ENCODE results near the gene TFEB. TPM values are rescaled to one million over a fixed set of nuclear protein-coding genes. Genes with fewer than 3 reads are reported as not detected.

Gene TFEB
- total RNA-seq, 1 donor, result 5.1 TPM

DNA sequence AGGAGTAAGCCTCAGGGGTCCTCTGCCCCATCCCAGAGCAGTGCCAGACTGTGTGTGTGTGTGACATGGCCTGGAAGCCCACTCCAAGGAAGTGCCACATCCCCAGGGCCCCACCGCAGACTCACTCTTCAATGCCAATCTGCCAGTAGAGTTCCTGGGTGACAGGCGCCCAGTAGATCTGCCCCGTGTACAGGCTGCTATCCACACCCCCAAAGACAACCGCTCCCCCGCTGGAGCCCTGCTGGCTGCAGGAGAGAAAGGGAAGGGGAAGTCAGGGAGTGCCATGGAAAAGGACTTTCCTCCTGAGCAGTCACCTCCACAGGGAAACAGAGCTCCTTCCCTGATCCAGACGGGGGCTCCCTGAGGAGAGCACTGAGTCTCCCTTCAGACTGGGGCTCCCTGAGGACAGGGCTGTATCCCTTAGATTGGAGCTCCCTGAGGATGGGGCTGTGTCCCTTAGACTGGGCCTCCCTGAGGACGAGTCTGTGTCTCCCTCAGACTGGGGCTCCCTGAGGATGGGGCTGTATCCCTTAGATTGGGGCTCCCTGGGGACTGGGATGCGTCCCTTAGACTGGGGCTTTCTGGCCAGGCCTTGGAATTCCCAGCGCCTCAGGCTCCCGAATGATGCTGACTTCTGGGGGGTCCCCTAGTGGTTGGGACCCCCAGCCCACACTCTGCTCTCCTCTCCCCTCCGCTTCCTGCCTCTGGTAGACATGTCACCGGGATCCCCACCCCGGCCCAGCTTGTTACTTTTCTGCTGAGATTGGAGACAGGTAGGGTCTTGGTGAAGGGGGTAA, 5.2 kb upstream of the TFEB start:
- Histone ChIP-seq H3K4me1 (ENCODE audit: insufficient read depth, low read length) (peaks cover 8% of the 10 kb centered on the region), H3K4me3 (ENCODE audit: insufficient read depth, low read length) (no peak overlapping the region), H3K27me3 (ENCODE audit: insufficient read depth, low read length) (no peaks in the 10 kb centered on the region), H3K36me3 (ENCODE audit: insufficient read depth, low read length) (no peaks in the 10 kb centered on the region), H3K4me2 (ENCODE audit: insufficient read depth, low read length) (no peak overlapping the region), H3K27ac (ENCODE audit: low read depth, low read length) (no peak overlapping the region), H3K9me3 (ENCODE audit: low read depth, low read length) (no peaks in the 10 kb centered on the region), H2AFZ (ENCODE audit: low read length) (no peak overlapping the region), H4K20me1 (ENCODE audit: insufficient read depth, low read length) (no peaks in the 10 kb centered on the region), H3K79me2 (ENCODE audit: insufficient read depth, low read length) (no peaks in the 10 kb centered on the region)
- DNase-seq (ENCODE audit: insufficient read length, low spot score, missing footprints), result peak; percentile 71
- TF ChIP-seq, protein P1, sequence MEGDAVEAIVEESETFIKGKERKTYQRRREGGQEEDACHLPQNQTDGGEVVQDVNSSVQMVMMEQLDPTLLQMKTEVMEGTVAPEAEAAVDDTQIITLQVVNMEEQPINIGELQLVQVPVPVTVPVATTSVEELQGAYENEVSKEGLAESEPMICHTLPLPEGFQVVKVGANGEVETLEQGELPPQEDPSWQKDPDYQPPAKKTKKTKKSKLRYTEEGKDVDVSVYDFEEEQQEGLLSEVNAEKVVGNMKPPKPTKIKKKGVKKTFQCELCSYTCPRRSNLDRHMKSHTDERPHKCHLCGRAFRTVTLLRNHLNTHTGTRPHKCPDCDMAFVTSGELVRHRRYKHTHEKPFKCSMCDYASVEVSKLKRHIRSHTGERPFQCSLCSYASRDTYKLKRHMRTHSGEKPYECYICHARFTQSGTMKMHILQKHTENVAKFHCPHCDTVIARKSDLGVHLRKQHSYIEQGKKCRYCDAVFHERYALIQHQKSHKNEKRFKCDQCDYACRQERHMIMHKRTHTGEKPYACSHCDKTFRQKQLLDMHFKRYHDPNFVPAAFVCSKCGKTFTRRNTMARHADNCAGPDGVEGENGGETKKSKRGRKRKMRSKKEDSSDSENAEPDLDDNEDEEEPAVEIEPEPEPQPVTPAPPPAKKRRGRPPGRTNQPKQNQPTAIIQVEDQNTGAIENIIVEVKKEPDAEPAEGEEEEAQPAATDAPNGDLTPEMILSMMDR (IDR thresholded peaks at IDR 0.05; ENCODE audit: extremely low read depth, low read depth, low read length), result no peak

DNA sequence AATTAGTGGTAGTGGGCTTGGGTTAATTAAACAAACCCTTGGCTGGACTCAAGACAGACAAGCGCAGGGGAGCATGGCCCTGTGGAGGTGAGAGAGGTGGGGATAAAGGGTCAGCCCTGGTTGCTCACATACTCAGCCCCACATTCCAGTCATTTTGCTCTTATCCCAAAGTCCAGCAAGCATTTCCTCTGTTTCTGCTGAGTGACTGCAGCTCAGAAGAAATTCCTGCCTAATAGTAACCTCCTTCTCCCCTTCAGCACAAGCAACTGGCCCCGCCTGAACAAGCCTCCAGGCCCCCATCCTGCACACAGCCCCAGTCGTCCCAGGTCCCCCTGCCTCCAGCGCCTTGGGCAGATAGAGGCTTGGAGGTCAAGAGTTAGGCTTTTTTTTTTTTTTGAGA, 3.6 kb upstream of the TFEB start:
- DNase-seq (ENCODE audit: insufficient read length, low spot score, missing footprints), result no peak
- Histone ChIP-seq H3K4me1 (ENCODE audit: insufficient read depth, low read length) (peaks cover 8% of the 10 kb centered on the region), H3K4me2 (ENCODE audit: insufficient read depth, low read length) (no peak overlapping the region), H3K27me3 (ENCODE audit: insufficient read depth, low read length) (no peaks in the 10 kb centered on the region), H4K20me1 (ENCODE audit: insufficient read depth, low read length) (no peaks in the 10 kb centered on the region), H3K9me3 (ENCODE audit: low read depth, low read length) (no peaks in the 10 kb centered on the region), H3K36me3 (ENCODE audit: insufficient read depth, low read length) (no peaks in the 10 kb centered on the region), H3K27ac (ENCODE audit: low read depth, low read length) (no peak overlapping the region), H3K4me3 (ENCODE audit: insufficient read depth, low read length) (no peak overlapping the region), H2AFZ (ENCODE audit: low read length) (no peak overlapping the region), H3K79me2 (ENCODE audit: insufficient read depth, low read length) (no peaks in the 10 kb centered on the region)
- TF ChIP-seq, protein P1 (IDR thresholded peaks at IDR 0.05; ENCODE audit: extremely low read depth, low read depth, low read length), result no peak

DNA sequence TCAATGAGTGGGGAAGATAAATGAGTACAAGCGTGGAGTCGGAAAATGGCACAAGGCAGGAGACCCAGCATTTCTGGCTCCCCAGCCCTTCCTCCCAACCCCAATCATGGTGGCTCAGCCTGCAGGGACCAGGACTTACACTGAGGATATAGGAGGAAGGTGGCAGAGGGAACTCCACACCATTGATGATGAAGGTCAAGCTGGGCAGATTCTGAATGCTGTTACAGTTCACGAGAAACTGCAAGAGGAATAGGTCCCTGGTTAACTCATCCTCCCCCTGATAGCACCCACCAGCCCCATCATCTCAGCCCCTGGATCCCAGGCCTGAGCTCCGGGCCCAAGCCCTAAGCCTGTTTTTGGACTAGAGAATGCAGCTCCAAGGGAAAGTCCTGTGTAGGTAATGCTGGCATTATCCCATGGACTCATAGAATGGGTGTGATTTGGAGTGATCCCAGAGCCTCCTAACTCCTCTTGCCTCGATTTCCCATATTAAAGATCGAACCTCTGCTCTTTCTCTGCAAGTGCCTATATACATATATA, 2.3 kb upstream of the TFEB start:
- TF ChIP-seq, protein P1 (IDR thresholded peaks at IDR 0.05; ENCODE audit: extremely low read depth, low read depth, low read length), result no peak
- peaks cover 14% of the 10 kb centered on the region for H3K4me1 ChIP-seq (ENCODE audit: insufficient read depth, low read length)
- H3K4me2 ChIP-seq (ENCODE audit: insufficient read depth, low read length), result no peak overlapping the region
- H3K27me3 ChIP-seq (ENCODE audit: insufficient read depth, low read length), result no peaks in the 10 kb centered on the region
- no peak for DNase-seq (ENCODE audit: insufficient read length, low spot score, missing footprints)
- peaks cover 6% of the 10 kb centered on the region for H4K20me1 ChIP-seq (ENCODE audit: insufficient read depth, low read length)
- no peaks in the 10 kb centered on the region for H3K9me3 ChIP-seq (ENCODE audit: low read depth, low read length)
- H2AFZ ChIP-seq (ENCODE audit: low read length), result no peak overlapping the region
- H3K4me3 ChIP-seq (ENCODE audit: insufficient read depth, low read length), result no peak overlapping the region
- H3K79me2 ChIP-seq (ENCODE audit: insufficient read depth, low read length), result peaks cover 6% of the 10 kb centered on the region
- no peak overlapping the region for H3K27ac ChIP-seq (ENCODE audit: low read depth, low read length)
- no peaks in the 10 kb centered on the region for H3K36me3 ChIP-seq (ENCODE audit: insufficient read depth, low read length)

DNA sequence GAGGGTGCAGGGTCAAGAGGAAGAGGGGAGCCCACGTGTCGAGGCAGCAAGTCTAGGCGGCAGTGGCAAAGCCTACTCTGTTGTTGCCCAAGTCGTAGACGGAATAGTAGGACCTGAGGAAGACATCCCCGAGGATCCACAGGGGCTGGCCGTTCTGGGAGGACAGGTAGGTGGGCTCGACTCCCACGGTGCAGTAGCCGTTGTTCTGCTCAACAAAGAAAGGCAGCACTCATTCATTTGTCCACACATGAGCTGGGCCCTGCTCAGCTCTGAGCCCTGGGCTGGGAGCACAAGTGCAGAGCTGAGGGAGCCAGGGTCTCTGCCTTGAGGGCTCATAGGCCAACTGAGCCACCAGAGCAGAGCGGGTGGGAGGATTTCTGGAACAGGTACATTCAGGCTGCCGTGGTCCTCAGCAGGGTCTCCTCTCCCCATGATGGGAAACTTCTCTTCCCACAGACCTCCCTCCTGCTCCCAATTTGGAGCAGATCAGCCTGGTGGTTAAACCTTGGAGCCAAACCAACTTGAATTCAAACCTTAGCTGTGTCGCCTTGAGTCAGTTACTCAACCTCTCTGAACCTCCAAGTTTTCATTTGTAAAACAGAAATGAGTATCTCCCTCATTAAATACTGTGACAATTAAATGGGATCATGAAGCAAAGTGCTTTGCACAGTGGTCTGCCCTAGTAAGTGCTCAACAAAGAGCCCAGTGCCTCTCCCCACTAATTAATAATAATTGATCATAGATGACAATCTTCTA, 1.6 kb upstream of the TFEB start:
- Histone ChIP-seq H3K4me3 (ENCODE audit: insufficient read depth, low read length) (no peak overlapping the region), H3K27ac (ENCODE audit: low read depth, low read length) (no peak overlapping the region), H3K79me2 (ENCODE audit: insufficient read depth, low read length) (peaks cover 11% of the 10 kb centered on the region), H3K9me3 (ENCODE audit: low read depth, low read length) (no peaks in the 10 kb centered on the region), H2AFZ (ENCODE audit: low read length) (no peak overlapping the region), H4K20me1 (ENCODE audit: insufficient read depth, low read length) (peaks cover 9% of the 10 kb centered on the region), H3K4me2 (ENCODE audit: insufficient read depth, low read length) (no peak overlapping the region), H3K4me1 (ENCODE audit: insufficient read depth, low read length) (peaks cover 18% of the 10 kb centered on the region), H3K36me3 (ENCODE audit: insufficient read depth, low read length) (no peaks in the 10 kb centered on the region), H3K27me3 (ENCODE audit: insufficient read depth, low read length) (no peaks in the 10 kb centered on the region)
- DNase-seq (ENCODE audit: insufficient read length, low spot score, missing footprints), result no peak
- TF ChIP-seq, protein P1 (IDR thresholded peaks at IDR 0.05; ENCODE audit: extremely low read depth, low read depth, low read length), result no peak

Measured in osteoblast (primary cell).